Caco-2 (cell line): ENCODE results near the gene PTPN22. TPM values are rescaled to one million over a fixed set of nuclear protein-coding genes. Genes with fewer than 3 reads are reported as not detected.

Experiments
- BruUV-seq: library from RNA; stranded (reverse); fragments of 400-500 nt; replicated peaks from 2 replicates; lab custom pipeline; 2021; lab: Mats Ljungman, UMichigan
- CTCF ChIA-PET: fragments of 300-600 bp; sonication (Branson Sonifier 250); formaldehyde crosslinking; loops from one replicate; lab custom pipeline; 2022; ENCODE audit warnings: antibody characterized with exemption; lab: Charles Lee
- POLR2A ChIA-PET: fragments of 300-600 bp; sonication (Branson Sonifier 250); formaldehyde crosslinking; loops from one replicate; lab custom pipeline; 2022; ENCODE audit warnings: antibody characterized with exemption; lab: Charles Lee
- DNase-seq, 2 experiments: peaks; one replicate each; pipeline versions ENCODE4 v3.0.0 to v3.0.0-alpha.2; 2020 to 2022
- H3K27me3 ChIP-seq: replicated peaks from 2 replicates; pipeline ENCODE4 v1.6.0; 2011; ENCODE audit warnings: low read length; ENCODE audit not compliant: control insufficient read depth, insufficient read depth
- H3K36me3 ChIP-seq: 2 replicates; pipeline ENCODE4 v1.5.1; 2011; ENCODE audit warnings: low read length; ENCODE audit not compliant: control insufficient read depth, insufficient read depth
- H3K4me1 ChIP-seq: fragments of 250-450 bp; sonication (Bioruptor Pico); 2 replicates; pipeline ENCODE4 v1.5.1; 2020; ENCODE audit warnings: mild to moderate bottlenecking
- H3K4me3 ChIP-seq: 2 replicates; pipeline ENCODE4 v1.5.1; 2011; ENCODE audit warnings: low read depth, mild to moderate bottlenecking, control low read depth, low read length
- H3K9me3 ChIP-seq: fragments of 250-450 bp; sonication (Bioruptor Pico); 2 replicates; pipeline ENCODE4 v1.5.1; 2020; ENCODE audit warnings: mild to moderate bottlenecking, moderate library complexity
- H3K27ac Mint-ChIP-seq: one replicate; pipeline ENCODE4 v1.8.0; 2022; ENCODE audit warnings: mixed read lengths; ENCODE audit not compliant: unreplicated experiment
- H3K27me3 Mint-ChIP-seq: one replicate; pipeline ENCODE4 v1.8.0; 2022; ENCODE audit warnings: mixed read lengths; ENCODE audit not compliant: insufficient read depth, unreplicated experiment
- H3K36me3 Mint-ChIP-seq: one replicate; pipeline ENCODE4 v1.8.0; 2022; ENCODE audit warnings: mild to moderate bottlenecking, mixed read lengths; ENCODE audit not compliant: insufficient read depth, unreplicated experiment
- H3K4me1 Mint-ChIP-seq: one replicate; pipeline ENCODE4 v1.8.0; 2022; ENCODE audit warnings: low read depth, mixed read lengths; ENCODE audit not compliant: unreplicated experiment
- H3K4me3 Mint-ChIP-seq: one replicate; pipeline ENCODE4 v1.8.0; 2022; ENCODE audit warnings: mild to moderate bottlenecking, moderate library complexity, mixed read lengths; ENCODE audit not compliant: unreplicated experiment
- H3K9me3 Mint-ChIP-seq: one replicate; pipeline ENCODE4 v1.8.0; 2022; ENCODE audit warnings: mixed read lengths; ENCODE audit not compliant: unreplicated experiment
- CTCF ChIP-seq, 2 experiments: fragments of 200-600 bp in 1 of 2; IDR thresholded peaks; 1 replicate in 1 of 2; 2 replicates in 1 of 2; pipeline versions ENCODE4 v1.5.1 to v1.8.0; 2011 to 2022; ENCODE audit warnings: antibody characterized with exemption in 1 of 2, control low read depth in 1 of 2, inconsistent platforms in 1 of 2, low read depth in 1 of 2, low read length in 1 of 2, mild to moderate bottlenecking in 1 of 2, moderate library complexity in 1 of 2; ENCODE audit not compliant: insufficient read depth in 1 of 2, severe bottlenecking in 1 of 2, unreplicated experiment in 1 of 2
- intact Hi-C: fragments of 100-400 bp; cut with micrococcal nuclease; formaldehyde crosslinking; loops from one replicate; pipeline ENCODE4 v1.10.0; 2022; ENCODE audit not compliant: unreplicated experiment
- total RNA-seq: library from RNA; stranded (reverse); gene quantifications from 2 replicates; pipeline ENCODE4 v1.2.3, GENCODE V29; 2022

The PTPN22 gene
- total RNA-seq, 1 experiment from 2014 or later, result not detected

GRCh38 chr1:113813218-113813617 is 58.3 kb downstream of the PTPN22 start:
- Mint-ChIP-seq H3K4me3 (peak overlapping the region; percentile 77), H3K27ac (peak overlapping the region; percentile 70), H3K36me3 (no peaks in the 10 kb centered on the region), H3K27me3 (no peaks in the 10 kb centered on the region), H3K4me1 (no peaks in the 10 kb centered on the region), H3K9me3 (no peaks in the 10 kb centered on the region)
- Histone ChIP-seq H3K4me3 (no peak overlapping the region), H3K27me3 (no peaks in the 10 kb centered on the region), H3K4me1 (peaks cover 8% of the 10 kb centered on the region), H3K9me3 (no peaks in the 10 kb centered on the region), H3K36me3 (no peaks in the 10 kb centered on the region)
- TF ChIP-seq CTCF (IDR thresholded peaks at IDR 0.05; ENCODE audit: insufficient read depth in 1 of 2, low read depth in 1 of 2, low read length in 1 of 2, severe bottlenecking in 1 of 2, unreplicated experiment in 1 of 2), result no peak
- no peak for DNase-seq
- CTCF ChIA-PET, result no interaction called here
- intact Hi-C loops, result loop anchor here (2.0 kb wide), 1 partner anchor 54 kb away; the partner anchor contains the start of gene PHTF1
- POLR2A ChIA-PET, result no interaction called here
- no TSS peak for BruUV-seq

GRCh38 chr1:113812661-113813135 is 58.8 kb downstream of the PTPN22 start:
- no peak for DNase-seq
- POLR2A ChIA-PET, result interaction anchor here (0.6 to 1.0 kb wide), 3 partner anchors 92 to 821 kb away, joined by 3 to 5 read pairs (median 4); partner anchors contain the start of genes AP4B1 and HIPK1
- H3K4me1 Mint-ChIP-seq, result no peaks in the 10 kb centered on the region
- intact Hi-C loops, result loop anchor here (1.0 to 2.0 kb wide), 3 partner anchors 54 to 117 kb away; partner anchors contain the start of genes DCLRE1B, HIPK1 and PHTF1
- no peaks in the 10 kb centered on the region for H3K36me3 Mint-ChIP-seq
- H3K4me3 ChIP-seq, result peak overlapping the region; percentile 30
- CTCF ChIA-PET, result interaction anchor here (0.9 to 1.0 kb wide), 3 partner anchors 18 to 740 kb away, joined by 3 to 4 read pairs (median 3); partner anchors contain the start of gene LRIG2
- TF ChIP-seq CTCF (IDR thresholded peaks at IDR 0.05; ENCODE audit: insufficient read depth in 1 of 2, low read depth in 1 of 2, low read length in 1 of 2, severe bottlenecking in 1 of 2, unreplicated experiment in 1 of 2), result no peak
- no peaks in the 10 kb centered on the region for H3K9me3 ChIP-seq
- peak overlapping the region; percentile 77 for H3K4me3 Mint-ChIP-seq
- H3K27me3 Mint-ChIP-seq, result no peaks in the 10 kb centered on the region
- no peaks in the 10 kb centered on the region for H3K27me3 ChIP-seq
- no peaks in the 10 kb centered on the region for H3K9me3 Mint-ChIP-seq
- no peaks in the 10 kb centered on the region for H3K36me3 ChIP-seq
- TSS peak; percentile 97 for BruUV-seq
- peak overlapping the region; percentile 70 for H3K27ac Mint-ChIP-seq
- H3K4me1 ChIP-seq, result peaks cover 8% of the 10 kb centered on the region

GRCh38 chr1:113811888-113812660 is 59.4 kb downstream of the PTPN22 start, which contains the start of gene RSBN1:
Gene RSBN1, minus strand, starts transcription at chr1:113812476. Its CDS starts 64 bp downstream, at chr1:113812412.
- peak within 1 kb of the TSS; percentile 82 for H3K4me3 ChIP-seq
- H3K4me3 Mint-ChIP-seq, result peak within 1 kb of the TSS; percentile 77
- no peaks in the 10 kb centered on the region for H3K9me3 ChIP-seq
- peak; percentile 95 to 98 for DNase-seq
- H3K27me3 Mint-ChIP-seq, result no peaks in the 10 kb centered on the region
- peaks cover 8% of the 10 kb centered on the region for H3K4me1 ChIP-seq
- no peaks in the 10 kb centered on the region for H3K36me3 ChIP-seq
- no peak for TF ChIP-seq CTCF (IDR thresholded peaks at IDR 0.05; ENCODE audit: insufficient read depth in 1 of 2, low read depth in 1 of 2, low read length in 1 of 2, severe bottlenecking in 1 of 2, unreplicated experiment in 1 of 2)
- intact Hi-C loops, result loop anchor here (1.0 to 2.0 kb wide), 3 partner anchors 53 to 117 kb away; partner anchors contain the start of genes DCLRE1B, HIPK1 and PHTF1
- ChIA-PET POLR2A (interaction anchor here (0.6 to 1.0 kb wide), 3 partner anchors 92 to 820 kb away, joined by 3 to 5 read pairs (median 4); partner anchors contain the start of genes AP4B1 and HIPK1), CTCF (interaction anchor here (0.9 to 1.0 kb wide), 3 partner anchors 18 to 739 kb away, joined by 3 to 4 read pairs (median 3); partner anchors contain the start of gene LRIG2)
- H3K4me1 Mint-ChIP-seq, result no peaks in the 10 kb centered on the region
- H3K27ac Mint-ChIP-seq, result peak within 1 kb of the TSS; percentile 70
- TSS peak; percentile 33 for BruUV-seq
- no peaks in the 10 kb centered on the region for H3K9me3 Mint-ChIP-seq
- no peaks in the 10 kb centered on the region for H3K36me3 Mint-ChIP-seq
- H3K27me3 ChIP-seq, result no peaks in the 10 kb centered on the region
